ENCODE measurements around the gene MBTD1.
A peak's percentile ranks its signal among the peaks of the same experiment; 100 is the strongest.
"Not testable (repeated sequence)": the region's sequence is repeated elsewhere in the genome, so short reads cannot be mapped to it uniquely, and the experiment has no call there.

MBTD1 gene

GRCh38 chr17:51259564-51260236 lies at the start of gene MBTD1:
MBTD1 (minus strand) TSS chr17:51260049; CDS start chr17:51225161, 34,888 bp downstream.
- peak; percentile 97 for DNase-seq

- no peak for DNase-seq
These were observed 45.3 kb upstream of the MBTD1 start for GRCh38 chr17:51305182-51305581.

GRCh38 chr17:51299859-51300258 lies 40.0 kb upstream of the MBTD1 start:
- no peak for DNase-seq

GRCh38 chr17:51298508-51299371 lies 38.9 kb upstream of the MBTD1 start:
- DNase-seq, result no peak

GRCh38 chr17:51294338-51294737 lies 34.5 kb upstream of the MBTD1 start:
- not testable (repeated sequence) for DNase-seq

GRCh38 chr17:51289696-51290111 lies 29.9 kb upstream of the MBTD1 start:
- no peak for DNase-seq

GRCh38 chr17:51287412-51287811 lies 27.6 kb upstream of the MBTD1 start:
- DNase-seq, result no peak

- no peak for DNase-seq
These were observed 19.3 kb upstream of the MBTD1 start for GRCh38 chr17:51279183-51279582.

- no peak for DNase-seq
These were observed 15.5 kb upstream of the MBTD1 start for GRCh38 chr17:51275381-51275780.

GRCh38 chr17:51272812-51273211 lies 13.0 kb upstream of the MBTD1 start:
- DNase-seq, result no peak

- no peak for DNase-seq
These were observed 10.8 kb upstream of the MBTD1 start for GRCh38 chr17:51270636-51271035.

GRCh38 chr17:51269991-51270390 lies 10.1 kb upstream of the MBTD1 start:
- no peak for DNase-seq

GRCh38 chr17:51264466-51264865 lies 4.6 kb upstream of the MBTD1 start:
- DNase-seq, result not testable (repeated sequence)

- no peak for DNase-seq
These were observed 3.2 kb upstream of the MBTD1 start for GRCh38 chr17:51263006-51263405.

- DNase-seq, result no peak
These were observed 1.4 kb upstream of the MBTD1 start for GRCh38 chr17:51261024-51261963.

- peak; percentile 97 for DNase-seq
These were observed 581 bp upstream of the MBTD1 start, which contains the start of gene UTP18 for GRCh38 chr17:51260237-51261023. UTP18 (plus strand) TSS chr17:51260546; CDS start chr17:51260585, 39 bp downstream.

GRCh38 chr17:51258756-51259563 lies 889 bp downstream of the MBTD1 start:
- peak; percentile 22 for DNase-seq

- DNase-seq, result no peak
These were observed 2.4 kb downstream of the MBTD1 start for GRCh38 chr17:51257150-51258081.

GRCh38 chr17:51256101-51256500 lies 3.7 kb downstream of the MBTD1 start:
- no peak for DNase-seq

- DNase-seq, result no peak
These were observed 4.2 kb downstream of the MBTD1 start for GRCh38 chr17:51255673-51256072.
